Mesendoderm (in vitro differentiated cells): ENCODE measurements around the gene ACTMAP.

Experiments
- DNase-seq: peaks from one replicate; pipeline ENCODE4 v3.0.0; 2013
- H2AK5ac ChIP-seq: 2 replicates; pipeline ENCODE4 v1.6.1; 2013; ENCODE audit warnings: low read length, inconsistent platforms
- H2BK120ac ChIP-seq: 2 replicates; pipeline ENCODE4 v1.6.1; 2013; ENCODE audit warnings: low read depth, mild to moderate bottlenecking, low read length, moderate library complexity, mixed read lengths
- H2BK15ac ChIP-seq: replicated peaks from 2 replicates; pipeline ENCODE4 v1.6.1; 2013; ENCODE audit warnings: low read depth, mild to moderate bottlenecking, moderate library complexity
- H2BK5ac ChIP-seq: 2 replicates; pipeline ENCODE4 v1.6.1; 2013; ENCODE audit warnings: low read length, inconsistent platforms
- H3K18ac ChIP-seq: 2 replicates; pipeline ENCODE4 v1.6.1; 2013; ENCODE audit warnings: mild to moderate bottlenecking, low read length, mixed read lengths
- H3K23ac ChIP-seq: one replicate; pipeline ENCODE4 v1.6.1; 2013; ENCODE audit warnings: low read length
- H3K27ac ChIP-seq: 2 replicates; pipeline ENCODE4 v1.5.1; 2013; ENCODE audit warnings: low read depth, mild to moderate bottlenecking, inconsistent platforms, low read length, moderate library complexity
- H3K27me3 ChIP-seq: 2 replicates; pipeline ENCODE4 v1.6.1; 2013; ENCODE audit warnings: low read length, control low read depth, mild to moderate bottlenecking, inconsistent platforms; ENCODE audit not compliant: insufficient read depth, poor library complexity
- H3K36me3 ChIP-seq: 2 replicates; pipeline ENCODE4 v1.6.1; 2013; ENCODE audit warnings: low read length, inconsistent platforms; ENCODE audit not compliant: control insufficient read depth, insufficient read depth
- H3K4ac ChIP-seq: one replicate; pipeline ENCODE4 v1.6.1; 2013; ENCODE audit warnings: low read depth, mild to moderate bottlenecking, low read length, moderate library complexity
- H3K4me1 ChIP-seq: 2 replicates; pipeline ENCODE4 v1.6.1; 2013; ENCODE audit warnings: low read depth, low read length, inconsistent platforms; ENCODE audit not compliant: control insufficient read depth
- H3K4me2 ChIP-seq: 2 replicates; pipeline ENCODE4 v1.6.1; 2013; ENCODE audit warnings: low read length
- H3K4me3 ChIP-seq: 2 replicates; pipeline ENCODE4 v1.5.1; 2013; ENCODE audit warnings: mild to moderate bottlenecking, low read length
- H3K56ac ChIP-seq: one replicate; pipeline ENCODE4 v1.6.1; 2013; ENCODE audit warnings: low read length
- H3K79me1 ChIP-seq: 2 replicates; pipeline ENCODE4 v1.6.1; 2013; ENCODE audit warnings: low read length, inconsistent platforms
- H3K79me2 ChIP-seq: 2 replicates; pipeline ENCODE4 v1.6.1; 2013; ENCODE audit warnings: mild to moderate bottlenecking, low read length; ENCODE audit not compliant: control insufficient read depth, insufficient read depth
- H3K9ac ChIP-seq: 2 replicates; pipeline ENCODE4 v1.6.1; 2013; ENCODE audit warnings: low read length, inconsistent platforms
- H4K5ac ChIP-seq: one replicate; pipeline ENCODE4 v1.6.1; 2013; ENCODE audit warnings: low read length
- H4K8ac ChIP-seq: one replicate; pipeline ENCODE4 v1.6.1; 2013; ENCODE audit warnings: low read depth, mild to moderate bottlenecking, control low read depth, low read length, moderate library complexity
- WGBS: extraction: QIAGEN DNeasy Blood & Tissue Kit; methylation state at CpG from one replicate; pipeline ENCODE4 v1.1.7; 2013; ENCODE audit warnings: low lambda C conversion rate, missing lambda C conversion rate; ENCODE audit not compliant: insufficient coverage; ENCODE audit errors: extremely low coverage; 5-methylcytosine and 5-hydroxymethylcytosine counted together

The ACTMAP gene

GRCh38 chr19:40755791-40756190, 5.5 kb upstream of the ACTMAP start:
- WGBS = no CpG with 5 or more reads among the region's 8 CpGs
- no peak overlapping the region for H2BK120ac ChIP-seq

DNA sequence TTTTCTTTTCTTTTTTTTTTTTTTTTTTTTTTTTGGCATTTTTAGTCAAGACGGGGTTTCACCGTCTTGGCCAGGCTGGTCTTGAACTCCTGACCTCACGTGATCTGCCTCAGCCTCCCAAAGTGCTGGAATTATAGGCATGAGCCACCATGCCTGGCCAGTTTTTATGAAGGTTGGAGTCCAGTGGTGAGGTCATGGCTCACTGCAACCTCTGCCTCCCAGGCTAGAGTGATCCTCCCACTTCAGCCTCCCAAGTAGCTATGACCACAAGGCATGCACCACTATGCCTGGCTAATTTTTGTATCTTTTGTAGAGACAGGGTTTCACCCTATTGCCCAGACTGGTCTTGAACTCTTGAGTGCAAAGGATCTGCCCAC, 5.0 kb upstream of the ACTMAP start:
- peaks cover 12% of the 10 kb centered on the region for H3K79me1 ChIP-seq
- no peak overlapping the region for H4K8ac ChIP-seq
- no peak overlapping the region for H3K4ac ChIP-seq
- H2AK5ac ChIP-seq = no peak overlapping the region
- H3K4me1 ChIP-seq = peaks cover 4% of the 10 kb centered on the region
- H4K5ac ChIP-seq = no peak overlapping the region
- no peaks in the 10 kb centered on the region for H3K27me3 ChIP-seq
- H2BK15ac ChIP-seq = no peak overlapping the region
- H3K18ac ChIP-seq = no peak overlapping the region
- H3K9ac ChIP-seq = no peak overlapping the region
- no peak overlapping the region for H3K4me2 ChIP-seq
- no peak overlapping the region for H3K56ac ChIP-seq
- H3K27ac ChIP-seq = no peak overlapping the region
- H3K79me2 ChIP-seq = peaks cover 64% of the 10 kb centered on the region
- no peak overlapping the region for H3K23ac ChIP-seq
- no peak overlapping the region for H3K4me3 ChIP-seq
- WGBS = no CpG with 5 or more reads among the region's 3 CpGs
- H3K36me3 ChIP-seq = peaks cover 16% of the 10 kb centered on the region
- no peak for DNase-seq
- no peak overlapping the region for H2BK120ac ChIP-seq
- H2BK5ac ChIP-seq = no peak overlapping the region

More at GRCh38 chr19:40755791-40756190, 5.5 kb upstream of the ACTMAP start:
- Histone ChIP-seq H3K79me2 (peaks cover 67% of the 10 kb centered on the region), H2BK5ac (no peak overlapping the region), H3K23ac (no peak overlapping the region), H4K5ac (no peak overlapping the region), H2AK5ac (no peak overlapping the region), H3K36me3 (peaks cover 18% of the 10 kb centered on the region), H3K18ac (no peak overlapping the region), H3K4ac (no peak overlapping the region), H3K4me2 (no peak overlapping the region), H3K9ac (no peak overlapping the region), H4K8ac (no peak overlapping the region), H3K27ac (no peak overlapping the region), H3K4me3 (no peak overlapping the region), H3K56ac (no peak overlapping the region), H3K27me3 (no peaks in the 10 kb centered on the region), H3K4me1 (peaks cover 4% of the 10 kb centered on the region), H3K79me1 (peaks cover 12% of the 10 kb centered on the region), H2BK15ac (no peak overlapping the region)
- no peak for DNase-seq

DNA sequence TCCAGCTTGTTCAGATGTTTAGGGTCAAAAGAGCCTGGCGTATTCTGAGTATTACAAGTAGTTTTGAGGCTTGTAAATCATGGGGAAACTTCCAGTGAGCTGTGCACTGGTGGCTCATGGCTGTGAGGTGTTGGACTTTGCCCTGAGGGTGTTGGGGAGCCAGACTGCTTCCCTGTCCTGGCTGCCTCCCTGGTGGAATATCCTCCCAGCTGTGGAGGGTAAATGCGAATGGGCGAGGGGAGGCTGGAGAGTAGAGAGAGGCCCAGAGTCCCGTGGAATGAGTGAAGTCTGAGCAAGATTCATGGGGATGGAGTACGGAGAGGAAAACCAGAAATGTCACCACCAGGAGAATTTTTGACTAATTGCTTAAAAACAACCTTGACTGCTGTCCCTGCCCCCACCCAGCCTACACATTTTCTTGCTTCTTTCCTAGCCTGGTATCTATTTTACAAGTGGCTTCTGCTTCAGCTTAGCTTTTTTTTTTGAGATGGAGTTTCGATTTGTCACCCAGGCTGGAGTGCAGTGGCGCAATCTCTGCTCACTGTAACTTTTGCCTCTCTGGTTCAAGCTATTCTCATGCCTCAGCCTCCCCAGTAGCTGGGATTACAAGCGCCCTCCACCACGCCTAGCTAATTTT, 4.5 kb upstream of the ACTMAP start:
- H3K56ac ChIP-seq = peak overlapping the region; percentile 58
- no peak overlapping the region for H2AK5ac ChIP-seq
- peak overlapping the region; percentile 43 for H3K4me2 ChIP-seq
- H3K4ac ChIP-seq = no peak overlapping the region
- H3K27ac ChIP-seq = no peak overlapping the region
- no peak overlapping the region for H3K4me3 ChIP-seq
- H3K23ac ChIP-seq = no peak overlapping the region
- H3K18ac ChIP-seq = no peak overlapping the region
- H4K5ac ChIP-seq = no peak overlapping the region
- no peak overlapping the region for H2BK15ac ChIP-seq
- H2BK120ac ChIP-seq = no peak overlapping the region
- peaks cover 13% of the 10 kb centered on the region for H3K36me3 ChIP-seq
- no CpG with 5 or more reads among the region's 9 CpGs for WGBS
- peaks cover 15% of the 10 kb centered on the region for H3K79me1 ChIP-seq
- no peak overlapping the region for H2BK5ac ChIP-seq
- H3K4me1 ChIP-seq = peaks cover 6% of the 10 kb centered on the region
- no peak overlapping the region for H4K8ac ChIP-seq
- no peaks in the 10 kb centered on the region for H3K27me3 ChIP-seq
- no peak for DNase-seq
- H3K79me2 ChIP-seq = peaks cover 63% of the 10 kb centered on the region
- H3K9ac ChIP-seq = peak overlapping the region; percentile 27

GRCh38 chr19:40752257-40752781, 2.0 kb upstream of the ACTMAP start:
- Histone ChIP-seq H2AK5ac (no peak overlapping the region), H3K56ac (peak overlapping the region; percentile 90), H4K5ac (no peak overlapping the region), H2BK15ac (no peak overlapping the region), H3K4me1 (peaks cover 8% of the 10 kb centered on the region), H3K23ac (no peak overlapping the region), H3K4ac (no peak overlapping the region), H3K4me2 (peak overlapping the region; percentile 67), H3K79me1 (peaks cover 14% of the 10 kb centered on the region), H2BK5ac (no peak overlapping the region), H3K4me3 (peak overlapping the region; percentile 60), H4K8ac (no peak overlapping the region), H3K36me3 (peaks cover 5% of the 10 kb centered on the region), H3K79me2 (peaks cover 58% of the 10 kb centered on the region), H3K27me3 (no peaks in the 10 kb centered on the region), H3K9ac (peak overlapping the region; percentile 81), H3K27ac (no peak overlapping the region), H3K18ac (no peak overlapping the region), H2BK120ac (no peak overlapping the region)
- no CpG with 5 or more reads among the region's 12 CpGs for WGBS
- DNase-seq = no peak

DNA sequence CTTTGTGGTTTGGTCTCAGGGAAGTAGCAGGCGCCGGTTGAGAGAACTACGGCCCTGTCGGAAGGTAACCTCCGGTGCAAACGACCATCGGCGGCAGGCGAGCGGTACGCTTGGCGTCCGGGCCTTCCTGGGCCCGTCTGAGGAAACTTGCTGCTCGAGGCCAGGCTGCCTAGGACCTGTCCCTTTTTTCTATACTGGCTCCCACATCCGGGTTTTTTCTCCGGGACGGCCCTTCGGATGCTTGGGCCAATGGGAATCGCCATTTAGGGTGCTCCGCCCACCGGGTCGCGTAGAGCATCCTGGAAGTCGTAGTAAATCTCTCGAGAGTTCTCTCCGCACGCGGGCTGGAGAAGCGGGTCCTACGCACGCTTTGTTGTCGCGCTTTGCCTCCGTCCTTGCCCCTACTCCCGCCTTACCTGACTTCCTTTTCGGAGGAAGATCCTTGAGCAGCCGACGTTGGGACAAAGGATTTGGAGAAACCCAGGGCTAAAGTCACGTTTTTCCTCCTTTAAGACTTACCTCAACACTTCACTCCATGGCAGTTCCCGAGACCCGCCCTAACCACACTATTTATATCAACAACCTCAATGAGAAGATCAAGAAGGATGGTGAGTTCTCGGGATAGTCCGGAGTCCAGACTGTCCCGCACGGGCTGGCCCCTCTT, 729 bp upstream of the ACTMAP start, which contains the start of gene SNRPA:
Gene SNRPA, plus strand, starts transcription at position 330 of the 664 bp plus-strand sequence. Its CDS starts 206 bp downstream, at position 536.
- peak; percentile 100 for DNase-seq
- Histone ChIP-seq H4K5ac (peak within 1 kb of the TSS; percentile 100), H3K4me3 (peak within 1 kb of the TSS; percentile 89), H3K27me3 (no peaks in the 10 kb centered on the region), H3K79me1 (peaks cover 6% of the 10 kb centered on the region), H3K56ac (peak within 1 kb of the TSS; percentile 99), H3K4ac (peak within 1 kb of the TSS; percentile 100), H3K18ac (peak within 1 kb of the TSS; percentile 86), H4K8ac (peak within 1 kb of the TSS; percentile 97), H3K36me3 (peaks cover 2% of the 10 kb centered on the region), H2BK120ac (peak within 1 kb of the TSS; percentile 30), H3K27ac (peak within 1 kb of the TSS; percentile 85), H3K9ac (peak within 1 kb of the TSS; percentile 97), H3K79me2 (peaks cover 45% of the 10 kb centered on the region), H2BK15ac (no peak within 1 kb of the TSS), H3K4me1 (peaks cover 8% of the 10 kb centered on the region), H3K23ac (peak within 1 kb of the TSS; percentile 97), H2BK5ac (peak within 1 kb of the TSS; percentile 97), H2AK5ac (peak within 1 kb of the TSS; percentile 100), H3K4me2 (peak within 1 kb of the TSS; percentile 72)
- WGBS = no CpG with 5 or more reads among the region's 46 CpGs
